Neutrophil (primary cell): ENCODE results near the gene UBE2Q1.

ENCODE experiments used
- H3K27ac ChIP-seq: fragments of 200-600 bp; sonication (generic); 2 replicates; pipeline ENCODE4 v1.5.1; 2016; ENCODE audit warnings: mild to moderate bottlenecking, moderate library complexity
- H3K27me3 ChIP-seq: fragments of 200-600 bp; sonication (generic); 2 replicates; pipeline ENCODE4 v1.6.0; 2016; ENCODE audit warnings: mild to moderate bottlenecking
- H3K36me3 ChIP-seq: fragments of 200-600 bp; sonication (generic); 2 replicates; pipeline ENCODE4 v1.5.1; 2017
- H3K4me1 ChIP-seq, 2 experiments: fragments of 200-600 bp in 1 of 2; sonication (generic) in 1 of 2; 1 replicate in 1 of 2; 2 replicates in 1 of 2; pipeline versions ENCODE4 v1.5.1 to v1.6.1; 2013 to 2016; ENCODE audit warnings: low read depth in 1 of 2, low read length in 1 of 2, mild to moderate bottlenecking in 1 of 2, moderate library complexity in 1 of 2; ENCODE audit not compliant: control insufficient read depth in 1 of 2, insufficient read depth in 1 of 2
- H3K4me3 ChIP-seq, 2 experiments: fragments of 200-600 bp in 1 of 2; sonication (generic) in 1 of 2; 1 replicate in 1 of 2; 2 replicates in 1 of 2; pipeline ENCODE4 v1.5.1; 2013 to 2016; ENCODE audit warnings: low read depth in 1 of 2, low read length in 1 of 2, mild to moderate bottlenecking in 1 of 2, moderate library complexity in 1 of 2
- H3K9me3 ChIP-seq: fragments of 200-600 bp; sonication (generic); 2 replicates; pipeline ENCODE4 v1.5.1; 2016
- CTCF ChIP-seq: fragments of 200-600 bp; sonication (generic); IDR thresholded peaks from 2 replicates; pipeline ENCODE4 v1.5.1; 2016; ENCODE audit warnings: antibody characterized with exemption

The UBE2Q1 gene

GRCh38 chr1:154550070-154550469 lies 8.4 kb downstream of the UBE2Q1 start:
- Histone ChIP-seq H3K4me1 (no peaks in the 10 kb centered on the region), H3K36me3 (peaks cover 73% of the 10 kb centered on the region), H3K27me3 (no peaks in the 10 kb centered on the region), H3K4me3 (no peak overlapping the region), H3K27ac (no peak overlapping the region), H3K9me3 (no peaks in the 10 kb centered on the region)
- no peak for TF ChIP-seq CTCF

GRCh38 chr1:154549202-154549770 lies 9.2 kb downstream of the UBE2Q1 start:
- Histone ChIP-seq H3K36me3 (peaks cover 65% of the 10 kb centered on the region), H3K9me3 (no peaks in the 10 kb centered on the region), H3K27ac (peak overlapping the region; percentile 23), H3K4me1 (no peaks in the 10 kb centered on the region), H3K27me3 (no peaks in the 10 kb centered on the region), H3K4me3 (no peak overlapping the region)
- no peak for TF ChIP-seq CTCF

GRCh38 chr1:154548028-154548427 lies 10.4 kb downstream of the UBE2Q1 start:
- Histone ChIP-seq H3K36me3 (peaks cover 52% of the 10 kb centered on the region), H3K27me3 (no peaks in the 10 kb centered on the region), H3K4me3 (no peak overlapping the region), H3K9me3 (no peaks in the 10 kb centered on the region), H3K4me1 (no peaks in the 10 kb centered on the region), H3K27ac (no peak overlapping the region)
- no peak for TF ChIP-seq CTCF

- no peaks in the 10 kb centered on the region for H3K9me3 ChIP-seq
- no peak overlapping the region for H3K27ac ChIP-seq
- no peaks in the 10 kb centered on the region for H3K27me3 ChIP-seq
- H3K4me3 ChIP-seq = no peak overlapping the region
- H3K4me1 ChIP-seq = no peaks in the 10 kb centered on the region
- no peak for TF ChIP-seq CTCF
- peaks cover 44% of the 10 kb centered on the region for H3K36me3 ChIP-seq
Measured at GRCh38 chr1:154547105-154547732, 11.2 kb downstream of the UBE2Q1 start.

GRCh38 chr1:154546264-154547063 lies 12.0 kb downstream of the UBE2Q1 start:
- no peaks in the 10 kb centered on the region for H3K4me1 ChIP-seq
- no peak overlapping the region for H3K4me3 ChIP-seq
- peaks cover 37% of the 10 kb centered on the region for H3K36me3 ChIP-seq
- H3K27me3 ChIP-seq = peaks cover 1% of the 10 kb centered on the region
- no peaks in the 10 kb centered on the region for H3K9me3 ChIP-seq
- H3K27ac ChIP-seq = no peak overlapping the region
- TF ChIP-seq CTCF = no peak
